CD4-positive, alpha-beta T cell treated with Interleukin-6 for 4 hours (primary cell): Measurements from ENCODE around the gene CPEB4.

Experiments
- DNase-seq: peaks from one replicate; pipeline ENCODE4 v3.0.0-alpha.2; 2020; ENCODE audit warnings: mixed read lengths

Gene CPEB4

GRCh38 chr5:173953528-173954090 lies 65.5 kb downstream of the CPEB4 start:
- DNase-seq: no peak

GRCh38 chr5:173954671-173955521 lies 66.7 kb downstream of the CPEB4 start:
- no peak for DNase-seq

- no peak for DNase-seq
These were observed 72.8 kb downstream of the CPEB4 start for GRCh38 chr5:173960986-173961385.

- DNase-seq: no peak
These were observed 73.3 kb downstream of the CPEB4 start for GRCh38 chr5:173961418-173961817.

GRCh38 chr5:173962436-173962972 lies 74.4 kb downstream of the CPEB4 start:
- DNase-seq: no peak

GRCh38 chr5:173963182-173963838 lies 75.2 kb downstream of the CPEB4 start:
- DNase-seq: no peak

- DNase-seq: peak; percentile 37
These were observed 75.8 kb downstream of the CPEB4 start for GRCh38 chr5:173963867-173964441.

- no peak for DNase-seq
These were observed 76.4 kb downstream of the CPEB4 start for GRCh38 chr5:173964506-173964905.

- DNase-seq: no peak
These were observed 79.1 kb downstream of the CPEB4 start for GRCh38 chr5:173967241-173967640.

GRCh38 chr5:173968154-173968797 lies 80.1 kb downstream of the CPEB4 start:
- DNase-seq: no peak

GRCh38 chr5:173969167-173970049 lies 81.3 kb downstream of the CPEB4 start:
- no peak for DNase-seq

GRCh38 chr5:173970878-173971650 lies 82.9 kb downstream of the CPEB4 start:
- no peak for DNase-seq

GRCh38 chr5:173971681-173972345 lies 83.7 kb downstream of the CPEB4 start:
- no peak for DNase-seq

GRCh38 chr5:173972607-173972924 lies 84.4 kb downstream of the CPEB4 start:
- no peak for DNase-seq

GRCh38 chr5:173972925-173973615 lies 84.9 kb downstream of the CPEB4 start:
- peak; percentile 81 for DNase-seq

GRCh38 chr5:173973616-173973969 lies 85.4 kb downstream of the CPEB4 start:
- no peak for DNase-seq

- DNase-seq: no peak
These were observed 86.6 kb downstream of the CPEB4 start for GRCh38 chr5:173974688-173975239.

- DNase-seq: no peak
These were observed 93.1 kb downstream of the CPEB4 start for GRCh38 chr5:173981185-173981761.

- no peak for DNase-seq
These were observed 96.1 kb downstream of the CPEB4 start for GRCh38 chr5:173984218-173984617.
